ENCODE results near the gene ZNF684.
"Not testable (repeated sequence)": the region's sequence is repeated elsewhere in the genome, so short reads cannot be mapped to it uniquely, and the experiment has no call there.

- not testable (repeated sequence) for TF ChIP-seq POLR2A (IDR thresholded peaks at IDR 0.05; ENCODE audit: low read depth); CTCF (IDR thresholded peaks at IDR 0.05); POLR2AphosphoS5 (IDR thresholded peaks at IDR 0.05)
Measured at GRCh38 chr1:40554807-40555206, 23.4 kb downstream of the ZNF684 start.

All from esophagus muscularis mucosa (tissue), 3 donors.